ENCODE measurements around the gene PLCL1.

DNA sequence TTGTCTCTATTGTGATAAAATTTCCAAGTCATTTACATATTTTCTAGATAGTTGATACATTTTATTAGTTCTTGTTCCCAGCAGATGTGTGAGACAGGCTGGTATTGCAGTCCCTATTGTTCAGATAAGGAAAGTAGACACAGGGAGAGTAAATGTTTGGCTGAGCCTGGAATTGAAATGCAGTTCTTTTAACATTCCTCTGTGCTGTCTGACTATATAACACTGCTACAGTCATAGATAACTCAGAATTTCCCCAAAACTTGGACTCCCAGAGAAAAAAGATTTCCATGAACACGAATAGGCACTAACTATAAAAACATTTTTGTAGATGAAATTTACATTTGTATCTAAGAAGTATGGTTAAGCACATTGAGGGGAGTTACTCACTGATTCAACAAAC lies 71.4 kb downstream of the PLCL1 start:
- TF ChIP-seq, protein P1, sequence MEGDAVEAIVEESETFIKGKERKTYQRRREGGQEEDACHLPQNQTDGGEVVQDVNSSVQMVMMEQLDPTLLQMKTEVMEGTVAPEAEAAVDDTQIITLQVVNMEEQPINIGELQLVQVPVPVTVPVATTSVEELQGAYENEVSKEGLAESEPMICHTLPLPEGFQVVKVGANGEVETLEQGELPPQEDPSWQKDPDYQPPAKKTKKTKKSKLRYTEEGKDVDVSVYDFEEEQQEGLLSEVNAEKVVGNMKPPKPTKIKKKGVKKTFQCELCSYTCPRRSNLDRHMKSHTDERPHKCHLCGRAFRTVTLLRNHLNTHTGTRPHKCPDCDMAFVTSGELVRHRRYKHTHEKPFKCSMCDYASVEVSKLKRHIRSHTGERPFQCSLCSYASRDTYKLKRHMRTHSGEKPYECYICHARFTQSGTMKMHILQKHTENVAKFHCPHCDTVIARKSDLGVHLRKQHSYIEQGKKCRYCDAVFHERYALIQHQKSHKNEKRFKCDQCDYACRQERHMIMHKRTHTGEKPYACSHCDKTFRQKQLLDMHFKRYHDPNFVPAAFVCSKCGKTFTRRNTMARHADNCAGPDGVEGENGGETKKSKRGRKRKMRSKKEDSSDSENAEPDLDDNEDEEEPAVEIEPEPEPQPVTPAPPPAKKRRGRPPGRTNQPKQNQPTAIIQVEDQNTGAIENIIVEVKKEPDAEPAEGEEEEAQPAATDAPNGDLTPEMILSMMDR (IDR thresholded peaks at IDR 0.05) = no peak
- TF ChIP-seq JUN (CRISPR knock-in tag; IDR thresholded peaks at IDR 0.05) (no peak), CREB1 (CRISPR knock-in tag; IDR thresholded peaks at IDR 0.05) (no peak), SMAD4 (CRISPR knock-in tag; IDR thresholded peaks at IDR 0.05) (no peak), ZNF138 (CRISPR knock-in tag; conservative IDR thresholded peaks at IDR 0.05) (no peak), ZNF121 (CRISPR knock-in tag; IDR thresholded peaks at IDR 0.05) (no peak), TP53 (CRISPR knock-in tag; IDR thresholded peaks at IDR 0.05) (no peak)
- TF ChIP-seq, protein P2, sequence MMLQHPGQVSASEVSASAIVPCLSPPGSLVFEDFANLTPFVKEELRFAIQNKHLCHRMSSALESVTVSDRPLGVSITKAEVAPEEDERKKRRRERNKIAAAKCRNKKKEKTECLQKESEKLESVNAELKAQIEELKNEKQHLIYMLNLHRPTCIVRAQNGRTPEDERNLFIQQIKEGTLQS (CRISPR knock-in tag; conservative IDR thresholded peaks at IDR 0.05) = no peak

Measured in WTC11 (cell line).